Ascending aorta (tissue), 2 donors: ENCODE data around the gene KY. TPM values are rescaled to one million over a fixed set of nuclear protein-coding genes. Genes with fewer than 3 reads are reported as not detected.

Experiments used
- DNase-seq, 2 donors: peaks; one replicate each; pipeline ENCODE4 v3.0.0-alpha.2; 2019; ENCODE audit warnings: low spot score in 2 of 2
- H3K27ac ChIP-seq, 2 donors: fragments of 200-600 bp; sonication (generic); one replicate each; pipeline ENCODE4 v1.5.1; 2016 to 2017; ENCODE audit warnings: mild to moderate bottlenecking in 1 of 2
- H3K27me3 ChIP-seq: fragments of 200-600 bp; sonication (generic); one replicate; pipeline ENCODE4 v1.5.1; 2017
- H3K36me3 ChIP-seq, 2 donors: fragments of 200-600 bp; sonication (generic); one replicate each; pipeline ENCODE4 v1.5.1; 2016
- H3K4me1 ChIP-seq, 2 donors: fragments of 200-600 bp; sonication (generic); one replicate each; pipeline ENCODE4 v1.5.1; 2016 to 2017; ENCODE audit warnings: mild to moderate bottlenecking in 1 of 2
- H3K4me3 ChIP-seq, 2 donors: fragments of 200-600 bp; sonication (generic); one replicate each; pipeline ENCODE4 v1.5.1; 2016 to 2017; ENCODE audit warnings: mild to moderate bottlenecking in 1 of 2
- H3K9me3 ChIP-seq, 2 donors: fragments of 200-600 bp; sonication (generic); one replicate each; pipeline ENCODE4 v1.5.1; 2016
- intact Hi-C: fragments of 100-400 bp; cut with DNase I; formaldehyde crosslinking; loops from one replicate; pipeline ENCODE4 v1.15.1; 2023
- total RNA-seq: library from RNA; depleted of rRNA; stranded (reverse); fragments of >200 nt; gene quantifications from one replicate; pipeline ENCODE4 v1.1.0, GENCODE V29; 2016
- TF ChIP-seq, protein P1 (sequence below), 3 experiments: fragments of 200-600 bp in 2 of 3; fragments of 450-650 bp in 1 of 3; sonication (generic) in 2 of 3; IDR thresholded peaks; one replicate each; pipeline ENCODE4 v1.5.1; 2016 to 2019; ENCODE audit warnings: antibody characterized with exemption in 3 of 3, mild to moderate bottlenecking in 1 of 3, moderate library complexity in 1 of 3

The KY gene, protein sequence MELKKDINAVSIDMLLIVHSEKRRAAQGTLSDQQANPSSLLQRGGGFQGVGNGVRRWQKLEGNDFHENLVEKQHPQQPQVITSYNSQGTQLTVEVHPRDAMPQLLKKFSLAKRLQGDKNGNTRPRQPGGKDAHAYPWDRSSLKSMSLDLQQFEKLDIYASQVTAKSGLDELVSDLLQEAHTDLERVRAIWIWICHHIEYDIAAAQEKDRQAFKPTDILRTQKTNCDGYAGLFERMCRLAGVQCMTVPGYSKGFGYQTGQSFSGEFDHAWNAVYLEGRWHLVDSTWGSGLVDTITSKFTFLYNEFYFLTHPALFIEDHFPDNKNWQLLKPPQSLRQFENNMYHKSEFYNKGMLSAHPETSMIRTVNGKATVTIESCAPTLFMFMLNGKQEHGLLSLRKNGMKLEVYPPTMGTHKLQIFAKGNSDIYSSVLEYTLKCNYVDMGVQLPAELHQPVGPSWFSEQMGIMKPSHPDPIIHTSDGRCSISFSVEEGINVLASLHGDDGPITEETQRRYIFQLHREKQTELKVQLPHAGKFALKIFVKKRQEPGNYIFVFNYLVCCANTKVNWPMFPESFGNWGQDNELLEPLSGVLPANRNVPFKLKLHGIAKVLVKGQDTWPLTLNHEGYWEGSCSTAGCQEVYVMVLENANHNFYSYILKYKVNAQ
- total RNA-seq: 0.43 TPM

DNA sequence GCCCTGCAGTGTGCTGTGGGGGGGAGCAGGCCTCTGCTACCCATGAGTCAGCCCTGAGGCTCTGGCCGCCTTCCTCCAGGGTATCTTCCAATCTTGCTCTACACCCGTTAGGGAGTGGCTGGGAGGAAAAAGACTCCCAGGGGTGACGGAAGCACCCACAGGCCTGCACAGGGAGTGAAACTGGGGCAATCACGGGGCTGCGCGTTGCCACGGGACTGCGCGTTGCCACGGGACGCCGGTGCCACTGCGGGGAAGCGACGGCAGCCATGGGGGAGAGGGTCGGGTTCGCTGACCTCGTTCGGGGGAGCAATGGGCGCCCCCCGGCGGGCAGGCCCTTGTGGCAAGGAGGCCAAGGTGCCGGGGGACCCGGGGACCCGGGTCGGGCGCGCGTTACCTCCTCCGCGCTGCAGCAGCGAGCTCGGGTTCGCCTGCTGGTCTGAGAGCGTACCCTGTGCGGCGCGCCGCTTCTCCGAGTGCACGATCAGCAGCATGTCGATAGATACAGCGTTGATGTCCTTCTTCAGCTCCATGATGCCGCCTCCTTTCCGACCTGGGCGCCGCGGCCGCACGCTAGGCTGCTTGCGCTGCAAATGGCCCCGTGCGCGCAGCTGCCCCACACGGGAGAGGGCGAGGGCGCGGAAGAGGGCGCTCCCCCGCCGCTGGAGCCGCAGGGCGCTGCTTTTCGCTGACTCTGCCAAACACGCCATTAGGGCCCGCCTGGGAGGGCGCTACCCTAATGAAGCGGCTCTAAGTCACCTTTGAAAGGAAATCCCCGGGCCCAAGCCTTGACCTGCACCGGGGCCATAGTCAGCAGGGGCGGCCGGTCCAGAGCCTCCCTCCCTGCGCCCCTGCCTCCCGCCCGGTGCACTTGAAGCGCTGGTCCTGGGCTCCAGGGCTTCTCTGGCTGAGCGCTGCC, at the start of gene KY:
KY (minus strand) TSS at position 592 of the 916 bp plus-strand sequence; CDS start at position 530, 62 bp downstream.
- H3K4me3 ChIP-seq: peak within 1 kb of the TSS; percentile 65 to 72
- peak in 1 of 2 donors; percentile 73 for DNase-seq
- intact Hi-C loops: loop anchor here (2.0 kb wide), 1 partner anchor 26 kb away; no protein-coding TSS in a partner anchor
- H3K9me3 ChIP-seq: no peaks in the 10 kb centered on the region
- peak within 1 kb of the TSS; percentile 59 to 76 for H3K27ac ChIP-seq
- H3K27me3 ChIP-seq: no peaks in the 10 kb centered on the region
- peaks cover 4 to 16% of the 10 kb centered on the region in 2 donors for H3K4me1 ChIP-seq
- TF ChIP-seq, protein P1, sequence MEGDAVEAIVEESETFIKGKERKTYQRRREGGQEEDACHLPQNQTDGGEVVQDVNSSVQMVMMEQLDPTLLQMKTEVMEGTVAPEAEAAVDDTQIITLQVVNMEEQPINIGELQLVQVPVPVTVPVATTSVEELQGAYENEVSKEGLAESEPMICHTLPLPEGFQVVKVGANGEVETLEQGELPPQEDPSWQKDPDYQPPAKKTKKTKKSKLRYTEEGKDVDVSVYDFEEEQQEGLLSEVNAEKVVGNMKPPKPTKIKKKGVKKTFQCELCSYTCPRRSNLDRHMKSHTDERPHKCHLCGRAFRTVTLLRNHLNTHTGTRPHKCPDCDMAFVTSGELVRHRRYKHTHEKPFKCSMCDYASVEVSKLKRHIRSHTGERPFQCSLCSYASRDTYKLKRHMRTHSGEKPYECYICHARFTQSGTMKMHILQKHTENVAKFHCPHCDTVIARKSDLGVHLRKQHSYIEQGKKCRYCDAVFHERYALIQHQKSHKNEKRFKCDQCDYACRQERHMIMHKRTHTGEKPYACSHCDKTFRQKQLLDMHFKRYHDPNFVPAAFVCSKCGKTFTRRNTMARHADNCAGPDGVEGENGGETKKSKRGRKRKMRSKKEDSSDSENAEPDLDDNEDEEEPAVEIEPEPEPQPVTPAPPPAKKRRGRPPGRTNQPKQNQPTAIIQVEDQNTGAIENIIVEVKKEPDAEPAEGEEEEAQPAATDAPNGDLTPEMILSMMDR (IDR thresholded peaks at IDR 0.05): peak in 2 of 3 experiments; percentile 30 to 61
- H3K36me3 ChIP-seq: no peaks in the 10 kb centered on the region

DNA sequence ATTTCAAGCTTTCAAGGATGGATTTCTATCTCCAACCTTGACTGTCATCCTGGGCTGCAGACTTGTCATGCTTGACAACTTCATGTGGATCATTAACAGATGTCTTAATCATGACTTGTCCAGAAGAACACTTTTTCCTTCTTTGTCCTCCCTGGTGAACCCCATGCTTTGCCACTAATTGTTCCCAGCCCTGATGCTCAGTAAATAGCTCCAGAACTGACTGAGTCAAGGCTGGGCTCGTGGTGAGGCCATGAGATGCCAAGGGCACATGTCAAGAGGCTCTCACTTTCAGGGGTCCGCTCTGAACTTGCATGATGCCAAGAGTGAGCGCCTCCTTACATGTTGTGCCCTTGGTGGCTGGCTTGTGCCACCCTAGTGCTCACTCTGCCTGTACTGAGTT, 48.9 kb upstream of the KY start:
- no peak for DNase-seq
- Histone ChIP-seq H3K27ac (no peak overlapping the region), H3K4me3 (no peak overlapping the region), H3K27me3 (no peaks in the 10 kb centered on the region), H3K9me3 (no peaks in the 10 kb centered on the region), H3K36me3 (no peaks in the 10 kb centered on the region), H3K4me1 (no peaks in the 10 kb centered on the region)
- intact Hi-C loops: no loop called here
- TF ChIP-seq, protein P1 (IDR thresholded peaks at IDR 0.05): no peak

DNA sequence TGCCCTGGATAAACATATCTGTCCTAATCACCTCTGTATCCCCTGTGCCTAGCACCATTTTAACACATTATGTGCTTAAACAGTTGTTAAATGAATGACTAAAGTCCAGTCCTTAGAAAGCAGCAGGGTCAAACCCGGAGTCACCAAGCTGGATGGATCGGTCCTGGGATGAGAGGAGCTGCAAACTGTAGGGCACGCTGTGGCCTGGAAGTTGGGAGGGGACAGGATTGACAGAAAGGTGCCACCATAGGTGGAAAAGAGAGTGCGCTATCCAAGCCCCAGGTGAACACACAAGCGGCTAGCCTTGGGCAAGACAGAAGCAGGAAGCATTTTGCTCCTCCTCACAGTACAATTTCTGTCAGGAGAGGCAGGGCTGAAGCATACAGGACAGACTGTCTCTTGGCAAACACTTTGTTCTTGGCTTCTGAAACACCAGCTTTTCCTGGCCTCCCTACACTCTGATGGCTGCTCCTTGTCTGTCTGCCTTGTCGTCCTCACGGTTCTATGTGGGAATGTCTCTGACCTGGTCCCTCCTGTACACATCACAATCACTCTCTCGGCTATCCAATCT, 48.4 kb upstream of the KY start:
- no peak for DNase-seq
- TF ChIP-seq, protein P1 (IDR thresholded peaks at IDR 0.05): no peak
- H3K27ac ChIP-seq: no peak overlapping the region

DNA sequence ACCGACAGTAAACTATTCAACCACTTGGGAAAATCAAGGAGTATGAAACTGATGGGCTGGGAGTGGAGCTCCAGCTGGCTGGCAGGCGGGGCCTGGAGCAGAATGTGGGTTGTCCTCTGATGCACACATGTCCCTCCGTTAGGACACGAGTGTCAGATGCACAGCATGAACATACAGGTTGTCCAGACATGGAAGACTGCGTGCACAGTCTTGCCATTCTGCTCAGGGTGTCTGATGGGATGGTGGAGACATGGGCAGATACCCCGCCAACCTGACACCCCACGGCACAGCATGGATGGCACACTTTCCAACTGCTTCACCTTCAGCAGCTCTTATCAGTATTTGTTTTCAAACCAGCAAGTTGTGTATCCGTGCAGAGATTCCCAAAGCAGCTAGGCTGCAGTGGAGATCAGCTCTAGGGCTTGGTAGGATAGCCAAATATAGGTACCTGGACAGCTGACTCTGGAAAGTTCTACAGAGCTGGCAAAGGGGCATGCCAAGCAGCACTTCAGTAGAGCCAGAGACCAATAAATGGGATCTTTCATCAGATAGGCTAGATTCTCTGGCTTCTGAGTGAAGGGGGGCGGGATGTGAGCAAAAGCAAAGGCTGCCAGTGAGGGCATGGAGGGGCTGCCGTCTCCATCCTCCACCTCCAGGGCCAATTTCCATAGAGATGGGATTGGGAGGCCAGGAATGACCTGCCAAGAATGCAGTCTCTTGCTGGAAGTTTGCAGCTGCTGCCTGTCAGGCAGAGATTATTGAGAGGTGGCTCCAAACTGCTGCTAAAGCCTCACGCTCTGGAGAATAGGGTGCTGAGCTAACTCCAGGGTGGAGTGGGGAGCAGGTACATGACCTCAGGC, 47.2 kb upstream of the KY start:
- H3K4me1 ChIP-seq: no peaks in the 10 kb centered on the region
- H3K27me3 ChIP-seq: no peaks in the 10 kb centered on the region
- no peaks in the 10 kb centered on the region for H3K9me3 ChIP-seq
- no peaks in the 10 kb centered on the region for H3K36me3 ChIP-seq
- H3K27ac ChIP-seq: no peak overlapping the region
- DNase-seq: no peak
- TF ChIP-seq, protein P1 (IDR thresholded peaks at IDR 0.05): no peak
- intact Hi-C loops: no loop called here
- H3K4me3 ChIP-seq: no peak overlapping the region

More for the DNA sequence above, 48.4 kb upstream of the KY start:
- Histone ChIP-seq H3K4me3 (no peak overlapping the region), H3K9me3 (no peaks in the 10 kb centered on the region), H3K27me3 (no peaks in the 10 kb centered on the region), H3K36me3 (no peaks in the 10 kb centered on the region), H3K4me1 (no peaks in the 10 kb centered on the region)
- intact Hi-C loops: no loop called here
